Adrenal gland (tissue), 12 donors: Measurements from ENCODE around the gene PMEPA1. TPM values are rescaled to one million over a fixed set of nuclear protein-coding genes. Genes with fewer than 3 reads are reported as not detected.

Experiments
- DNase-seq, 7 donors: peaks; one replicate each; pipeline ENCODE4 v3.0.0-alpha.2; 2019 to 2020
- H3K27ac ChIP-seq, 5 donors: fragments of 200-600 bp; sonication (generic) in 4 of 5; 1 replicate in 3 of 5; 2 replicates in 2 of 5; pipeline versions ENCODE4 v1.5.1 to v1.8.0; 2016 to 2020; ENCODE audit warnings: mild to moderate bottlenecking in 1 of 5
- H3K27me3 ChIP-seq: fragments of 200-600 bp; 2 replicates; pipeline ENCODE4 v1.8.0; 2021
- H3K36me3 ChIP-seq, 2 donors: fragments of 200-600 bp; replicated peaks in 1 of 2; 1 replicate in 1 of 2; 2 replicates in 1 of 2; pipeline versions ENCODE4 v1.5.1 to v1.8.0; 2018 to 2022
- H3K4me1 ChIP-seq, 2 donors: fragments of 200-600 bp; replicated peaks in 1 of 2; 1 replicate in 1 of 2; 2 replicates in 1 of 2; pipeline versions ENCODE4 v1.5.1 to v1.8.0; 2018 to 2021
- H3K4me3 ChIP-seq, 4 donors: fragments of 200-600 bp; sonication (generic) in 3 of 4; one replicate each; pipeline ENCODE4 v1.5.1; 2016 to 2018
- H3K9me3 ChIP-seq, 3 donors: fragments of 200-600 bp; sonication (generic) in 1 of 3; replicated peaks in 1 of 3; 1 replicate in 2 of 3; 2 replicates in 1 of 3; pipeline versions ENCODE4 v1.5.1 to v1.8.0; 2016 to 2021
- CTCF ChIP-seq, 6 experiments: fragments of 450-650 bp in 4 of 6; fragments of 200-600 bp in 2 of 6; sonication (generic) in 1 of 6; IDR thresholded peaks; 1 replicate in 5 of 6; 2 replicates in 1 of 6; pipeline versions ENCODE4 v1.5.1 to v1.8.0; 2016 to 2021; ENCODE audit warnings: antibody characterized with exemption in 6 of 6, mild to moderate bottlenecking in 2 of 6, moderate library complexity in 1 of 6
- POLR2A ChIP-seq, 2 donors: fragments of 450-650 bp; IDR thresholded peaks; one replicate each; pipeline ENCODE4 v1.6.1; 2017; ENCODE audit warnings: antibody characterized with exemption in 2 of 2, mild to moderate bottlenecking in 2 of 2, moderate library complexity in 1 of 2
- WGBS, 4 donors: extraction: QIAGEN DNeasy Blood & Tissue Kit in 2 of 4; methylation state at CpG; one replicate each; pipeline versions ENCODE4 v1.1.5 to v1.1.7; 2013 to 2017; 5-methylcytosine and 5-hydroxymethylcytosine counted together
- intact Hi-C, 2 donors: fragments of 100-400 bp; cut with DNase I; formaldehyde crosslinking; loops; one replicate each; pipeline versions ENCODE4 v1.14.1 to v1.15.0; 2022 to 2023
- polyA plus RNA-seq, 3 donors: library from polyadenylated mRNA; stranded (reverse); fragments of 200-250 nt in 2 of 3; fragments of 350-450 nt in 1 of 3; fragmentation: Illumina TruSeq in 1 of 3; extraction: RNeasy Lipid Tissue Mini Kit (QIAGEN cat#74804) in 1 of 3; gene quantifications; one replicate each; pipeline ENCODE4 v1.2.3, GENCODE V29; 2013 to 2014
- total RNA-seq, 9 donors: library from RNA; depleted of rRNA in 4 of 9; stranded (reverse); fragments of >200 nt in 4 of 9; fragments of 120-200 nt in 1 of 9; fragmentation: NEBNext Ultra II Directional in 1 of 9; extraction: Animal tissue kit (Norgen Biotek cat#: 25700) in 1 of 9; gene quantifications; one replicate each; pipeline versions ENCODE4 v1.1.0 to v1.2.4, GENCODE V29; 2013 to 2023
- donor health status: healthy with polysubstance abuse.
- donor health status: Bipolar disorder and iron deficiency.
- donor health status: DM: yes; HTN: yes; CAD: no.
- donor health status: DM: no; HTN: no; CAD: no.
- donor health status: DM: no; HTN: no; CAD: no.
- donor health status: DM: yes; HTN: yes; CAD: no.

The PMEPA1 gene
- total and polyA plus RNA-seq, 12 donors: 1.2 to 36.0 (median 10.0) TPM

DNA sequence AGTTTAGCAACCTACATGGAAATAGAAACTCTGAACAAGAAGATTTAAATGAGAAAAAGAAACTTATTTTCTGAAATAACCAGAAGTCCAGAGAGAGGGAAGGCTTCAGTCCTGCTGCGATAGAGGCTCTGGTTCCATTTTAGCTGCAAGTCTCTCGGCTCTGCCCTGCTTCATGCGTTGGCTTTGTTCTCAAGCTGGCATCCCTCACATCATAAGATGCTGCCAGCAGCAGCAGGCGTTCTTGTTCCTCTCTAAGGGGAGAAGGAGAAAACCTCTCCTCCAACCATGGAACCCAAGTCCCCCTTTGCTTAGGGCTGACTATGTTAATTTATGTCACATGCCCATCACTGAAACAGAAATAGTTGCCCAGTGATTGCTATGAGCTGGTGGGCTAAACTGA is 46.4 kb upstream of the PMEPA1 start:
- no peak for DNase-seq
- Histone ChIP-seq H3K36me3 (no peaks in the 10 kb centered on the region), H3K4me1 (no peaks in the 10 kb centered on the region), H3K27me3 (peaks cover 7% of the 10 kb centered on the region), H3K4me3 (no peak overlapping the region), H3K9me3 (no peaks in the 10 kb centered on the region), H3K27ac (no peak overlapping the region)
- 78 to 86% (median 85%) methylated on average over 4 of the region's 4 CpGs for WGBS, 4 donors
- TF ChIP-seq POLR2A (IDR thresholded peaks at IDR 0.05): no peak
- TF ChIP-seq CTCF (IDR thresholded peaks at IDR 0.05): no peak
- intact Hi-C loops: no loop called here

DNA sequence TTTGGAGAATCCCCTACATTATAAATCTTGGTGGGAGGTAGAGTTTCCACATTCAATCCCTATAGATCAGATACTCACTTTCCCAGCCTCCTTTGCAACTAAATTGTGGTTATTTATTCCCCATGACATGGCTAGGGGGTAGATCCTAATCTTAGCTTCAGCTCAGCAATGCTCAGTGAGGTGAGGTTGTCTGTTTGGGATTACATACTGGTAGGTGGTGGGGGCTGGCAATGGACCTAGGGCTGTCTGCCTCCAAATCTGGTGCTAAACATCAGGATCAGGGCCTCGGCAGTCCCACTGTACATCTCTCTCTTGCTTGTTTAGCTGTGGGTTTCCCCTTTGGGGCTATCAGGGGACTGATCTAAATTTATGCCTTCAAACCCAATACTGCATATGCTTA is 45.8 kb upstream of the PMEPA1 start:
- Histone ChIP-seq H3K4me1 (no peaks in the 10 kb centered on the region), H3K36me3 (no peaks in the 10 kb centered on the region), H3K9me3 (no peaks in the 10 kb centered on the region), H3K4me3 (no peak overlapping the region), H3K27ac (no peak overlapping the region), H3K27me3 (peaks cover 5% of the 10 kb centered on the region)
- intact Hi-C loops: no loop called here
- no peak for TF ChIP-seq POLR2A (IDR thresholded peaks at IDR 0.05)
- no peak for TF ChIP-seq CTCF (IDR thresholded peaks at IDR 0.05)
- DNase-seq: no peak
- 44 to 60% (median 51%) methylated on average over 1 of the region's 1 CpG for WGBS, 4 donors

GRCh38 chr20:57754190-57754589 is 44.4 kb upstream of the PMEPA1 start:
- Histone ChIP-seq H3K9me3 (no peaks in the 10 kb centered on the region), H3K4me1 (peaks cover 3 to 5% of the 10 kb centered on the region in 2 donors), H3K4me3 (no peak overlapping the region), H3K27ac (no peak overlapping the region), H3K36me3 (no peaks in the 10 kb centered on the region), H3K27me3 (peaks cover 5% of the 10 kb centered on the region)
- DNase-seq: no peak
- TF ChIP-seq POLR2A (IDR thresholded peaks at IDR 0.05) (no peak), CTCF (IDR thresholded peaks at IDR 0.05) (no peak)
- intact Hi-C loops: no loop called here
- WGBS, 4 donors: 56 to 67% (median 61%) methylated on average over 3 of the region's 3 CpGs

DNA sequence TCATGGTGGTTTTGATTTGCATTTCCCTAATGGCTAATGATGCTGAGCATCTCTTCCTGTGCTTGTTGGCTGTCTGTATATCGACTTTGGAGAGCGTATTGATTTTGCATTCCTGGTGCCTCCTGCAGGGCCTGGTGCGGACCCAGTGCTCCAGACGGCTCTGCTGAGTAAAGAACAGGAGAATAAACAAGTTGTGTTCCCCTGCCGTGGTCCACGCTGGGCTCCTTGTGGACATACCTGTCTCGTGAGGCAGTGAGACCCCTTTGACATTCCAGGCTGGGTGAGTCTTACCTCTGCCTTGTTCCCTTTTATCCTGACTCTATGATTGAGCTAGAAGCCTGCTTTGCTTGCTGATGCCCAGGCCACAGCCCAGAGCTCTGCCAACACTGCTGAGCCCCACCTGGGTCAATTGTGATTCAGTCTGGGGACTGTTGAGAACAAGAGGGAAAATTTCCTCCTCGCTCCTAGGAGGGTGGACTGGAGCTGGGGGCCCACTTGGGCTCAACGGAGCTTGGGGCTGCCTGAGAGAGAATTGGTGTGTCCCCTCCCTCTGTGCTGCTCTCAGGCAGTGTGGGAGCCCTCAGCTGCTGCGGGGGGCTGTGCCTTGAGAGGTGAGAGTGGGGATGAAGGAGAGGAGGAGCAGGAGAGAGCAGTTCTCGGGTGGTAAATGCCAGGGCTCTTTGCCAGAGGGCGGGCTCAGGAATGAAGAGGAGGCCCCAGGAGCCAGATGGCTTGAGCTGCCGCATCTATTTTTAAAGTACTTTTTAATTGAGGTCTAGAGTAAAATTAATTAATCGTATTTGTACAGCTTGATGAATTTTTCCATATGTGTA is 43.7 kb upstream of the PMEPA1 start:
- WGBS, 4 donors: 65 to 72% (median 71%) methylated on average over 14 of the region's 14 CpGs
- H3K4me3 ChIP-seq: no peak overlapping the region
- H3K4me1 ChIP-seq: peaks cover 9 to 12% of the 10 kb centered on the region in 2 donors
- DNase-seq: no peak
- intact Hi-C loops: no loop called here
- H3K27ac ChIP-seq: no peak overlapping the region
- H3K36me3 ChIP-seq: no peaks in the 10 kb centered on the region
- H3K9me3 ChIP-seq: no peaks in the 10 kb centered on the region
- TF ChIP-seq CTCF (IDR thresholded peaks at IDR 0.05) (no peak), POLR2A (IDR thresholded peaks at IDR 0.05) (no peak)
- H3K27me3 ChIP-seq: peaks cover 5% of the 10 kb centered on the region
